Nephron progenitor cell (in vitro differentiated cells): ENCODE data around the gene PAX7.

ENCODE experiments used
- DNase-seq: peaks from one replicate; pipeline ENCODE4 v3.0.0; 2021
- H3K27ac Mint-ChIP-seq: 2 replicates; pipeline ENCODE4 v1.8.0; 2021; ENCODE audit warnings: mild to moderate bottlenecking, moderate library complexity, mixed read lengths
- H3K27me3 Mint-ChIP-seq: 2 replicates; pipeline ENCODE4 v1.8.0; 2021; ENCODE audit warnings: mild to moderate bottlenecking, low read depth, mixed read lengths; ENCODE audit not compliant: poor library complexity
- H3K36me3 Mint-ChIP-seq: 2 replicates; pipeline ENCODE4 v1.8.0; 2021; ENCODE audit warnings: low read depth, mixed read lengths
- H3K4me1 Mint-ChIP-seq: 2 replicates; pipeline ENCODE4 v1.8.0; 2021; ENCODE audit warnings: mixed read lengths
- H3K4me3 Mint-ChIP-seq: 2 replicates; pipeline ENCODE4 v1.8.0; 2021; ENCODE audit warnings: mild to moderate bottlenecking, moderate library complexity, mixed read lengths
- H3K9me3 Mint-ChIP-seq: 2 replicates; pipeline ENCODE4 v1.8.0; 2021; ENCODE audit warnings: mild to moderate bottlenecking, moderate library complexity, mixed read lengths
- TF ChIP-seq, protein P1 (sequence below): fragments of 200-600 bp; sonication (generic); IDR thresholded peaks from 2 replicates; pipeline ENCODE4 v1.5.0; 2021; ENCODE audit warnings: antibody characterized with exemption

The PAX7 gene

DNA sequence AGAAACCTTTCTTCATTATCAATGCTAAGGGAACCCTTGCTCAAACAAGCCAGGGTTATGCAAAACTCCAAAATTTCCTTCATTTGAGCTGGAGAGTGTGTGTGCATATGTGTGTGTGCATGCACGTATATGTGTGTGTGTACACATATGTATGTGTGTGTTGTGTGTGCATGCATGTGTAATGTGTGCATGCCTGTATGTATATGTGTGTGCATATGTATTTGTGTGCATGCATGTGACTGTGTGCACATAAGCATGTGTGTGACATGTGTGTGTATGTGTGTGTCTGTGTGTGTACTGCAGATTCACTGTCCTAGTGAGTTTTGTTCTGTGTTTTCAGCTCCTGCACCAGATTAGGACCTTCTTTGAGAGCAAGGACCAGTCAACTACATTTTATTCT lies 28.2 kb downstream of the PAX7 start:
- TF ChIP-seq, protein P1, sequence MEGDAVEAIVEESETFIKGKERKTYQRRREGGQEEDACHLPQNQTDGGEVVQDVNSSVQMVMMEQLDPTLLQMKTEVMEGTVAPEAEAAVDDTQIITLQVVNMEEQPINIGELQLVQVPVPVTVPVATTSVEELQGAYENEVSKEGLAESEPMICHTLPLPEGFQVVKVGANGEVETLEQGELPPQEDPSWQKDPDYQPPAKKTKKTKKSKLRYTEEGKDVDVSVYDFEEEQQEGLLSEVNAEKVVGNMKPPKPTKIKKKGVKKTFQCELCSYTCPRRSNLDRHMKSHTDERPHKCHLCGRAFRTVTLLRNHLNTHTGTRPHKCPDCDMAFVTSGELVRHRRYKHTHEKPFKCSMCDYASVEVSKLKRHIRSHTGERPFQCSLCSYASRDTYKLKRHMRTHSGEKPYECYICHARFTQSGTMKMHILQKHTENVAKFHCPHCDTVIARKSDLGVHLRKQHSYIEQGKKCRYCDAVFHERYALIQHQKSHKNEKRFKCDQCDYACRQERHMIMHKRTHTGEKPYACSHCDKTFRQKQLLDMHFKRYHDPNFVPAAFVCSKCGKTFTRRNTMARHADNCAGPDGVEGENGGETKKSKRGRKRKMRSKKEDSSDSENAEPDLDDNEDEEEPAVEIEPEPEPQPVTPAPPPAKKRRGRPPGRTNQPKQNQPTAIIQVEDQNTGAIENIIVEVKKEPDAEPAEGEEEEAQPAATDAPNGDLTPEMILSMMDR, result no peak
- no peaks in the 10 kb centered on the region for H3K9me3 Mint-ChIP-seq
- peaks cover 72% of the 10 kb centered on the region for H3K4me1 Mint-ChIP-seq
- no peak for DNase-seq
- no peak overlapping the region for H3K27ac Mint-ChIP-seq
- peaks cover 52% of the 10 kb centered on the region for H3K27me3 Mint-ChIP-seq
- H3K36me3 Mint-ChIP-seq, result no peaks in the 10 kb centered on the region
- no peak overlapping the region for H3K4me3 Mint-ChIP-seq

DNA sequence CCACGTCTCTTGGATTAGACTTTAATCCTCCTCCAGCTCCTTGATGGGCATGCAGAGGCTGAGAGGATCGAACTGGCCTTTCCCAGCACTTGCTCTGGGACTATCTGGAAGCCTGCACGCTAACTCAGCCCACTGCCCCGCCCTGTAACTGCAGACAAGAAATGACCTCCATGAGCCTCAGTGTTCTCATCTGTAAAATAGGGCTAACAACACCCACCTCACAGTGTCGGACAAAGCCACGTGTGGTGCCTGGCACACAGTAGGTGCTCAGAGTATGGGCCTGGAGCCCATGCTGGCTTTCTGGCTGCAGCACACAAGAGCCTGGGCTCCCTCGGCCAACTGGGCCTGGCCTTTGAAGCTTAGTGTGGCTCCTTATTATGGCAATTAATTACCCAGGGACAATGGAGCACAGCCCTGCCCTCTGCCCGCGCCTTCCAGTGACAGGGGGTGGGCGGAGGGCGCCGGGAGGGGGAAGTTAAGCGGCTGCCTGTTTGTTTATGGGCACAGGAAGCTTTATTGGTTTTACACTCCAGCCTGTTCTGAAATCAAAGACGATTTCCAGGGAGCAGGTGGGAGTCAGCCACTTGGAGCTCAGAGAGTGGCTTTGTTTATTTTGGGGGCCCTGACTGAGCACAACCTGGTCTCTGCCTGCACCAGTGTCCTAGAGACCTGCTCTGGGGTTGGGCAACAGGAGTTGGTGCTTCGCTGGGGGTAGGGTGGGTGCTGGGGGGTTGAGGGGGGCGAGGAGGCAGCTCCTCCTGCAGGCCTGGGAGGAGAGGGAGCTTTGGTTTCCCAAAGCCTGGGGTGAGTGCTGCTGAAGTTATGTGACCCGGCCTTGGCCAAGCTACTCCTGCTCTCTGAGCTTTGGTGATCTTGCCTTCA lies 31.0 kb downstream of the PAX7 start:
- peaks cover 62% of the 10 kb centered on the region for H3K4me1 Mint-ChIP-seq
- TF ChIP-seq, protein P1, result no peak
- DNase-seq, result peak; percentile 31
- no peaks in the 10 kb centered on the region for H3K36me3 Mint-ChIP-seq
- H3K27ac Mint-ChIP-seq, result no peak overlapping the region
- H3K4me3 Mint-ChIP-seq, result no peak overlapping the region
- H3K9me3 Mint-ChIP-seq, result no peaks in the 10 kb centered on the region
- peaks cover 40% of the 10 kb centered on the region for H3K27me3 Mint-ChIP-seq

DNA sequence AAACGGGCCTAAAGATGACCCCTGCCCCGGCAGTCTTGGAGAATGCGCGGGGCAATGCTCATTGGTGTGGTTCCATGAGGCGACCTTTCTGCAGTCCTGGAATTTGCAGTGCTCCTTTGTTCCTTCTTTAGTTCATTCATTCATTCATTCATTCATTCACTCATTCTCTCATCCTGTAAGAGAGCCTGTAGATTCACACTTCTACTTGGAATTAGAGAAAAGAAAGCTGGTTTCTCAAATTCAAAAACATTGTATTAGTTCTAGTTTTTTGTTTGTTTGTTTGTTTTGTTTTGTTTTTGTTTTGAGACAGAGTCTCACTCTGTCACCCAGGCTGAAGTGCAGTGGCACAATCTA lies 31.6 kb downstream of the PAX7 start:
- Mint-ChIP-seq H3K36me3 (no peaks in the 10 kb centered on the region), H3K4me3 (no peak overlapping the region), H3K9me3 (no peaks in the 10 kb centered on the region), H3K27ac (no peak overlapping the region), H3K4me1 (peaks cover 58% of the 10 kb centered on the region), H3K27me3 (peaks cover 37% of the 10 kb centered on the region)
- DNase-seq, result no peak
- TF ChIP-seq, protein P1, result no peak

DNA sequence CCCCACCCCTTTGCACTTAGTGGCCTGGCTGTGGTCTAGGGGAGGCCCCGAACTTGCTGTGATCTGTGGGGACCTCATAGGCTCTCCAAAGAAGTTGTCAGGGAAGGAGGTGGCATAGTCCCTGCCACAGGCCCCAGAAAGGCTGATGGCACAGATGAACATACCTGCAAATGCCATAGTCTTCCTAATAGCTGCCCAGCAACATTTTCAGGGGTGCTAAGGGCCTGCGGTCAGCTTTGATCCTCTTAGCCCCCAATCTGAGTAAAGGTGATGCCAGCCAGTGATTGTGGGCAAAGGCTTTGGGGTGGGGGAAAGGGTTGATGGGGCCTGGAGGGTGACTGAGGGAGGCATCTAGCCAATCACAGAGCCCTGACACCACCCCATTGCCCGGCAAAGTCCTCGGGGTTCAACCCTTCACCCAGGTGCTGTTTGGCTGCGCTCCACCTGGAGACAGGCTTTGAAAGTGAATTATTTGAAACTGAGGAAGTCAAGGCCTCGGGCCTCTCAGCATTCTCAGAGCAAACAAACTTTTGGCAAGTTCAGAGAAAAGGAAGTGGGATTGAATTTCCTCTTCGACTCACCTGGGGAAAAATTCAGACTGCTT lies 35.8 kb downstream of the PAX7 start:
- TF ChIP-seq, protein P1, result no peak
- H3K27me3 Mint-ChIP-seq, result peaks cover 39% of the 10 kb centered on the region
- no peak overlapping the region for H3K27ac Mint-ChIP-seq
- no peak for DNase-seq
- H3K9me3 Mint-ChIP-seq, result no peaks in the 10 kb centered on the region
- no peaks in the 10 kb centered on the region for H3K36me3 Mint-ChIP-seq
- no peak overlapping the region for H3K4me3 Mint-ChIP-seq
- peaks cover 21% of the 10 kb centered on the region for H3K4me1 Mint-ChIP-seq

DNA sequence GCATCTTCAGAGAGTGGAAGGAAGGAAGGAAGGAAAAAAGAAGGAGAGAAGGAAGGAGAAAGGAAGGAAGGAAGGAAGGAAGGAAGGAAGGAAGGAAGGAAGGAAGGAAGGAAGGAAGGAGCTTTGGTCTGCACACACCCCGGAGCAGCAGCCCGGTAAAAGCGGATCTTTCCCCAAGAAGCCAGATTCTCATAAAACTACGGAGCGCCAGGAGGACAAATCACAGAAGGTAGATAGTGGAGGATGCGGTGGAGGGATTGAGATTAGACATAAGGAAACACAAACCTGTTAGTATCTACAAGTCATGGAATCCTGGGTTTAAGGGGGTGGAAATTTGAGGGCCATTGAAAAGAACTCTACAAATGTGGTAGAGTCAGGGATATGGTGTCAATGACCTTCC lies 36.7 kb downstream of the PAX7 start:
- TF ChIP-seq, protein P1, result no peak
- Mint-ChIP-seq H3K36me3 (no peaks in the 10 kb centered on the region), H3K27me3 (peaks cover 41% of the 10 kb centered on the region), H3K9me3 (no peaks in the 10 kb centered on the region), H3K4me3 (no peak overlapping the region), H3K27ac (no peak overlapping the region), H3K4me1 (peaks cover 15% of the 10 kb centered on the region)
- DNase-seq, result no peak
